ENCODE measurements around the gene MAP7. TPM values are rescaled to one million over a fixed set of nuclear protein-coding genes. Genes with fewer than 3 reads are reported as not detected.

MAP7 gene
- polyA plus RNA-seq, 1 donor from 2014 or later: 5.1 TPM

DNA sequence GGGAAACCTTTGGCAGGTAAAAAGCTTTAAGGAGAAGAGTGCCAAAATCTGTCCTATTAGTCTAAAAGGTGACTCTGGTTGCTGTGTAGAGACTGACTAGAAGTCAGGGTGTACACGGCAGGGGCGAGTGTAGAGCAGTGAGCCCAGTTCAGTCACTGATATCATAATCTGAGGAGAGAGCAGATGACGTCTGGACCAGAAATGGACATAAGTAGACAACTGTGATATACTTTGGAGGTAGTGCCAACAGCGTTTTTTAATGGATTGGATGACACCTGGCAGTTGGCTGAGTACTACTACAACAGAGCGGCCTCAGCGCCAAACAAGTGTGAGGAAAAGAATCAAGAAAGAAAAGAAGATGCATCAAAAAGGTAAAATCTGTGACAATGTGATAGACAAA lies 76.0 kb downstream of the MAP7 start:
- no peaks in the 10 kb centered on the region for H3K27me3 ChIP-seq (ENCODE audit: insufficient read depth, low read depth, low read length)
- no peak overlapping the region for H3K27ac ChIP-seq (ENCODE audit: low read length)
- no peaks in the 10 kb centered on the region for H4K20me1 ChIP-seq (ENCODE audit: insufficient read depth)
- no peak overlapping the region for H2AFZ ChIP-seq (ENCODE audit: low read depth, low read length)
- H3K4me2 ChIP-seq (ENCODE audit: low read length): no peak overlapping the region
- TF ChIP-seq, protein P1, sequence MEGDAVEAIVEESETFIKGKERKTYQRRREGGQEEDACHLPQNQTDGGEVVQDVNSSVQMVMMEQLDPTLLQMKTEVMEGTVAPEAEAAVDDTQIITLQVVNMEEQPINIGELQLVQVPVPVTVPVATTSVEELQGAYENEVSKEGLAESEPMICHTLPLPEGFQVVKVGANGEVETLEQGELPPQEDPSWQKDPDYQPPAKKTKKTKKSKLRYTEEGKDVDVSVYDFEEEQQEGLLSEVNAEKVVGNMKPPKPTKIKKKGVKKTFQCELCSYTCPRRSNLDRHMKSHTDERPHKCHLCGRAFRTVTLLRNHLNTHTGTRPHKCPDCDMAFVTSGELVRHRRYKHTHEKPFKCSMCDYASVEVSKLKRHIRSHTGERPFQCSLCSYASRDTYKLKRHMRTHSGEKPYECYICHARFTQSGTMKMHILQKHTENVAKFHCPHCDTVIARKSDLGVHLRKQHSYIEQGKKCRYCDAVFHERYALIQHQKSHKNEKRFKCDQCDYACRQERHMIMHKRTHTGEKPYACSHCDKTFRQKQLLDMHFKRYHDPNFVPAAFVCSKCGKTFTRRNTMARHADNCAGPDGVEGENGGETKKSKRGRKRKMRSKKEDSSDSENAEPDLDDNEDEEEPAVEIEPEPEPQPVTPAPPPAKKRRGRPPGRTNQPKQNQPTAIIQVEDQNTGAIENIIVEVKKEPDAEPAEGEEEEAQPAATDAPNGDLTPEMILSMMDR (IDR thresholded peaks at IDR 0.05; ENCODE audit: poor library complexity, severe bottlenecking): no peak
- TF ChIP-seq EZH2 (IDR thresholded peaks at IDR 0.05; ENCODE audit: borderline replicate concordance, insufficient read depth, low read length, poor library complexity, severe bottlenecking): no peak
- TF ChIP-seq EP300 (conservative IDR thresholded peaks at IDR 0.05; ENCODE audit: poor library complexity, severe bottlenecking): no peak
- TF ChIP-seq, protein P2, sequence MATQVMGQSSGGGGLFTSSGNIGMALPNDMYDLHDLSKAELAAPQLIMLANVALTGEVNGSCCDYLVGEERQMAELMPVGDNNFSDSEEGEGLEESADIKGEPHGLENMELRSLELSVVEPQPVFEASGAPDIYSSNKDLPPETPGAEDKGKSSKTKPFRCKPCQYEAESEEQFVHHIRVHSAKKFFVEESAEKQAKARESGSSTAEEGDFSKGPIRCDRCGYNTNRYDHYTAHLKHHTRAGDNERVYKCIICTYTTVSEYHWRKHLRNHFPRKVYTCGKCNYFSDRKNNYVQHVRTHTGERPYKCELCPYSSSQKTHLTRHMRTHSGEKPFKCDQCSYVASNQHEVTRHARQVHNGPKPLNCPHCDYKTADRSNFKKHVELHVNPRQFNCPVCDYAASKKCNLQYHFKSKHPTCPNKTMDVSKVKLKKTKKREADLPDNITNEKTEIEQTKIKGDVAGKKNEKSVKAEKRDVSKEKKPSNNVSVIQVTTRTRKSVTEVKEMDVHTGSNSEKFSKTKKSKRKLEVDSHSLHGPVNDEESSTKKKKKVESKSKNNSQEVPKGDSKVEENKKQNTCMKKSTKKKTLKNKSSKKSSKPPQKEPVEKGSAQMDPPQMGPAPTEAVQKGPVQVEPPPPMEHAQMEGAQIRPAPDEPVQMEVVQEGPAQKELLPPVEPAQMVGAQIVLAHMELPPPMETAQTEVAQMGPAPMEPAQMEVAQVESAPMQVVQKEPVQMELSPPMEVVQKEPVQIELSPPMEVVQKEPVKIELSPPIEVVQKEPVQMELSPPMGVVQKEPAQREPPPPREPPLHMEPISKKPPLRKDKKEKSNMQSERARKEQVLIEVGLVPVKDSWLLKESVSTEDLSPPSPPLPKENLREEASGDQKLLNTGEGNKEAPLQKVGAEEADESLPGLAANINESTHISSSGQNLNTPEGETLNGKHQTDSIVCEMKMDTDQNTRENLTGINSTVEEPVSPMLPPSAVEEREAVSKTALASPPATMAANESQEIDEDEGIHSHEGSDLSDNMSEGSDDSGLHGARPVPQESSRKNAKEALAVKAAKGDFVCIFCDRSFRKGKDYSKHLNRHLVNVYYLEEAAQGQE (IDR thresholded peaks at IDR 0.05; ENCODE audit: borderline replicate concordance): no peak
- TF ChIP-seq SMC3 (conservative IDR thresholded peaks at IDR 0.05; ENCODE audit: poor library complexity): no peak
- no peak for TF ChIP-seq POLR2AphosphoS5 (IDR thresholded peaks at IDR 0.05)
- TF ChIP-seq MXI1 (conservative IDR thresholded peaks at IDR 0.05; ENCODE audit: poor library complexity, severe bottlenecking): no peak
- no peak for TF ChIP-seq TAF1 (IDR thresholded peaks at IDR 0.05; ENCODE audit: low read depth)
- no peak for TF ChIP-seq RAD21 (conservative IDR thresholded peaks at IDR 0.05)
- no peak overlapping the region for H3K9ac ChIP-seq (ENCODE audit: low read length)
- no peaks in the 10 kb centered on the region for H3F3A ChIP-seq (ENCODE audit: insufficient read depth, low read length, poor library complexity, severe bottlenecking)
- no peaks in the 10 kb centered on the region for H3K9me2 ChIP-seq (ENCODE audit: insufficient read depth, low read length)
- no peak overlapping the region for H3K4me3 ChIP-seq (ENCODE audit: low read length)
- no peaks in the 10 kb centered on the region for H3K9me3 ChIP-seq (ENCODE audit: low read length)
- no peaks in the 10 kb centered on the region for H3K36me3 ChIP-seq (ENCODE audit: insufficient read depth, low read length)
- no peaks in the 10 kb centered on the region for H3K79me2 ChIP-seq (replicated peaks; ENCODE audit: insufficient read depth, low read length)

DNA sequence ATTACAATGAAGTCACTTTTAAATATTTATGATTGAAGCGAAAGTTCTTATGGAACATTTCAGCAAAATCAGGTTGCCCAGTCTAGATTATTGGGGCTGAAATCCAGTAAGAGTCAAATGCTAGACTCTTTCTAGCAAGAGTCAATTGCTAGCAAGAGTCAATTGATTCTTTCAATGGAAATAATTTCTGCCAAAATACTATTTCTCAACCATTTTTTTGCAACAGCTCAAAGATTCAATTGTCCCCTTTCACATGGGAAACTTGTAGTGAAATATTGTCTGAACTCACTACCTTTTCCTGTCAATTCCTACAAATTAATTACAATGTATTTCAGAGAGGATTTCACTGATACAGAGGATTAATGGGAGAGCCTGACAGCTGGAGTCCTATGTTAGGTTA lies 78.3 kb downstream of the MAP7 start:
- no peaks in the 10 kb centered on the region for H3K9me2 ChIP-seq (ENCODE audit: insufficient read depth, low read length)
- no peak overlapping the region for H2AFZ ChIP-seq (ENCODE audit: low read depth, low read length)
- H3K9ac ChIP-seq (ENCODE audit: low read length): no peak overlapping the region
- H4K20me1 ChIP-seq (ENCODE audit: insufficient read depth): no peaks in the 10 kb centered on the region
- H3K4me2 ChIP-seq (ENCODE audit: low read length): no peak overlapping the region
- H3K4me3 ChIP-seq (ENCODE audit: low read length): no peak overlapping the region
- H3K36me3 ChIP-seq (ENCODE audit: insufficient read depth, low read length): no peaks in the 10 kb centered on the region
- TF ChIP-seq EZH2 (IDR thresholded peaks at IDR 0.05; ENCODE audit: borderline replicate concordance, insufficient read depth, low read length, poor library complexity, severe bottlenecking) (no peak), MXI1 (conservative IDR thresholded peaks at IDR 0.05; ENCODE audit: poor library complexity, severe bottlenecking) (no peak), POLR2AphosphoS5 (IDR thresholded peaks at IDR 0.05) (no peak), EP300 (conservative IDR thresholded peaks at IDR 0.05; ENCODE audit: poor library complexity, severe bottlenecking) (no peak), RAD21 (conservative IDR thresholded peaks at IDR 0.05) (no peak), TAF1 (IDR thresholded peaks at IDR 0.05; ENCODE audit: low read depth) (no peak), SMC3 (conservative IDR thresholded peaks at IDR 0.05; ENCODE audit: poor library complexity) (no peak)
- TF ChIP-seq, protein P1 (IDR thresholded peaks at IDR 0.05; ENCODE audit: poor library complexity, severe bottlenecking): no peak
- TF ChIP-seq, protein P2 (IDR thresholded peaks at IDR 0.05; ENCODE audit: borderline replicate concordance): no peak
- H3K79me2 ChIP-seq (replicated peaks; ENCODE audit: insufficient read depth, low read length): no peaks in the 10 kb centered on the region
- no peaks in the 10 kb centered on the region for H3K9me3 ChIP-seq (ENCODE audit: low read length)
- no peak overlapping the region for H3K27ac ChIP-seq (ENCODE audit: low read length)
- H3F3A ChIP-seq (ENCODE audit: insufficient read depth, low read length, poor library complexity, severe bottlenecking): no peaks in the 10 kb centered on the region
- no peaks in the 10 kb centered on the region for H3K27me3 ChIP-seq (ENCODE audit: insufficient read depth, low read depth, low read length)

All from neural cell (in vitro differentiated cells).